ENCODE measurements around the gene RAB11FIP4. TPM values are rescaled to one million over a fixed set of nuclear protein-coding genes. Genes with fewer than 3 reads are reported as not detected.

RAB11FIP4 gene
- total RNA-seq, 1 experiment from 2014 or later: 48.8 TPM

GRCh38 chr17:31398381-31399311 is 7.2 kb downstream of the RAB11FIP4 start:
- in situ Hi-C loops (cut with HindIII; ENCODE audit: low pct_unique_long_range_greater_than_20kb, low sequenced_read_pairs): no loop called here
- DNase-seq (ENCODE audit: low read depth, low spot score): no peak

GRCh38 chr17:31400481-31400950 is 9.0 kb downstream of the RAB11FIP4 start:
- in situ Hi-C loops (cut with HindIII; ENCODE audit: low pct_unique_long_range_greater_than_20kb, low sequenced_read_pairs): no loop called here
- no peak for DNase-seq (ENCODE audit: low read depth, low spot score)

- in situ Hi-C loops (cut with HindIII; ENCODE audit: low pct_unique_long_range_greater_than_20kb, low sequenced_read_pairs): no loop called here
- DNase-seq (ENCODE audit: low read depth, low spot score): no peak
These were observed 10.2 kb downstream of the RAB11FIP4 start for GRCh38 chr17:31401456-31402254.

GRCh38 chr17:31404028-31404949 is 12.8 kb downstream of the RAB11FIP4 start:
- in situ Hi-C loops (cut with HindIII; ENCODE audit: low pct_unique_long_range_greater_than_20kb, low sequenced_read_pairs): no loop called here
- no peak for DNase-seq (ENCODE audit: low read depth, low spot score)

DNA sequence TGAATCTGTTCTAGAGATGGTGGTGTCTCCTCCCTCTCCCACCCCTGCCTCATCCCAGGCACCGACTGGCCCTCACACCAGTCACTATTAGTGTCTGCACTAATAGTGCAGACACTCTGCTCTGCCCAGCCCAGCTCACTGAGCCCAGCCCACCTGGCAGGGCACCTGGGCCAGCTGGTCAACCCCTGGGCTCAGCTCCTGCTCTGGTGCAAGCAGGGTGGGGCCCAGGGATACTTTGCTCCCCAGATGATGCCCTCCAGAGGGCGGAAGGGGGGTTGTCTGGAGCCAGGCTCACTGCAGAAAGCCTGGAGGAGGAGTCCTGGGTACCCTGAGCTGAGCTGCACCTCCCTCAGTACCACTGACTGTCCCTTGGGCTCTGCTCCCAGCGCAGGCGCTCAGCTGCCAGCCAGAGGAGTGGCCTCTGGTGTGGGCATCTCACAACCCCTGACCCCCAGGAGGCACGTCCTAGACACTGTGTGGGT is 14.5 kb downstream of the RAB11FIP4 start:
- in situ Hi-C loops (cut with HindIII; ENCODE audit: low pct_unique_long_range_greater_than_20kb, low sequenced_read_pairs): no loop called here
- no peak for DNase-seq (ENCODE audit: low read depth, low spot score)

- in situ Hi-C loops (cut with HindIII; ENCODE audit: low pct_unique_long_range_greater_than_20kb, low sequenced_read_pairs): no loop called here
- DNase-seq (ENCODE audit: low read depth, low spot score): no peak
These were observed 17.1 kb downstream of the RAB11FIP4 start for GRCh38 chr17:31408586-31408985.

DNA sequence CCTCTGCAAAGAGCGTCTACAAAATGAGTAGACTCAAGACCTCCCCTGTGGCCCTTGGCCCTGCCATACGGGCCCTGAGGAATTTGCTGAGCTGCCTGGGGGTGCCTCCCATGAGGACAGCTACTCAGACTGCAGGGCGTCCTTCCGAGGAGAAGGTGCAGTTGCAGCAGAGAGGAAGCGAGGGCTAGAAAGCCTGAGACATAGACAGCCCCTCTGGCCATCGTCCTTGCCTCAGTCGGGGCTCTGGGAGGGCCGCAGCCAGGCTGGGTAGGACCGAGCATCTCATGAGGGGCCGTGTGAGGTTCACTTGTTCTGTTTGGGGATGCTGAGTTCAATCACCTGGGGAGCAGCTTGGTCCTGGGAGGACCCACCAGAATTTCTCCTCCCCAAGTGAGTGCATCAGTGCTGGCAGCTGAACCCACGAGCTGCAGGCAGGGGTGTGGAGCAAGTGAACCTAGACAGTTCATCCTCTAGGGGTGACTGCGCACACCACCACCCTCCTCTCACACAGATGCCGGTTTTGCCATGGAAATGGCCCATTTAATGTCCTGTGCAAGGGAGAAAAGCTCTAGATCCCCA is 20.3 kb downstream of the RAB11FIP4 start:
- in situ Hi-C loops (cut with HindIII; ENCODE audit: low pct_unique_long_range_greater_than_20kb, low sequenced_read_pairs): no loop called here
- no peak for DNase-seq (ENCODE audit: low read depth, low spot score)

DNA sequence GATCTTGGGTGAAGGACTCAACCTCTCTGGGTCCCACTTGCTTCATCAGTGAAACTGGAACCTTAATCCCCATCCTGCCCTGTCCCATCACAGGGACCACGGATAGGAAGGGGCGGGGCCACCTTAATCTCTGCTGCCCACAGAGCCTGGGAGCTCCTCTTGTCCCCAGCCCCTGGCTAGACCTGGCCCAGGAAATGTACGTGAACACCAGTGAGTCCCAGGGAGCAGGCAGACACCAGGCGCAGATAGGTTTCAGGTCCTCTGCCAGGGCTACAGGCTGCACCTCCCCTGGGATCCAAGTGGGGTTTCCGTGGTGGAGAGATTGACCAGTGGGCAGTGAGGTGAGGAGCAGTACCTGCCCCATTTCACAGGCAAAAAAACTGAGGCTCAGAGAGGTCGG is 21.0 kb downstream of the RAB11FIP4 start:
- in situ Hi-C loops (cut with HindIII; ENCODE audit: low pct_unique_long_range_greater_than_20kb, low sequenced_read_pairs): no loop called here
- no peak for DNase-seq (ENCODE audit: low read depth, low spot score)

- DNase-seq (ENCODE audit: low read depth, low spot score): no peak
- in situ Hi-C loops (cut with HindIII; ENCODE audit: low pct_unique_long_range_greater_than_20kb, low sequenced_read_pairs): no loop called here
These were observed 21.8 kb downstream of the RAB11FIP4 start for GRCh38 chr17:31413081-31413799.

- in situ Hi-C loops (cut with HindIII; ENCODE audit: low pct_unique_long_range_greater_than_20kb, low sequenced_read_pairs): no loop called here
- DNase-seq (ENCODE audit: low read depth, low spot score): peak; percentile 95
These were observed 22.5 kb downstream of the RAB11FIP4 start for GRCh38 chr17:31413874-31414549.

- no peak for DNase-seq (ENCODE audit: low read depth, low spot score)
- in situ Hi-C loops (cut with HindIII; ENCODE audit: low pct_unique_long_range_greater_than_20kb, low sequenced_read_pairs): no loop called here
These were observed 23.1 kb downstream of the RAB11FIP4 start for GRCh38 chr17:31414550-31414918.

GRCh38 chr17:31415004-31415454 is 23.6 kb downstream of the RAB11FIP4 start:
- peak; percentile 31 for DNase-seq (ENCODE audit: low read depth, low spot score)
- in situ Hi-C loops (cut with HindIII; ENCODE audit: low pct_unique_long_range_greater_than_20kb, low sequenced_read_pairs): no loop called here

DNA sequence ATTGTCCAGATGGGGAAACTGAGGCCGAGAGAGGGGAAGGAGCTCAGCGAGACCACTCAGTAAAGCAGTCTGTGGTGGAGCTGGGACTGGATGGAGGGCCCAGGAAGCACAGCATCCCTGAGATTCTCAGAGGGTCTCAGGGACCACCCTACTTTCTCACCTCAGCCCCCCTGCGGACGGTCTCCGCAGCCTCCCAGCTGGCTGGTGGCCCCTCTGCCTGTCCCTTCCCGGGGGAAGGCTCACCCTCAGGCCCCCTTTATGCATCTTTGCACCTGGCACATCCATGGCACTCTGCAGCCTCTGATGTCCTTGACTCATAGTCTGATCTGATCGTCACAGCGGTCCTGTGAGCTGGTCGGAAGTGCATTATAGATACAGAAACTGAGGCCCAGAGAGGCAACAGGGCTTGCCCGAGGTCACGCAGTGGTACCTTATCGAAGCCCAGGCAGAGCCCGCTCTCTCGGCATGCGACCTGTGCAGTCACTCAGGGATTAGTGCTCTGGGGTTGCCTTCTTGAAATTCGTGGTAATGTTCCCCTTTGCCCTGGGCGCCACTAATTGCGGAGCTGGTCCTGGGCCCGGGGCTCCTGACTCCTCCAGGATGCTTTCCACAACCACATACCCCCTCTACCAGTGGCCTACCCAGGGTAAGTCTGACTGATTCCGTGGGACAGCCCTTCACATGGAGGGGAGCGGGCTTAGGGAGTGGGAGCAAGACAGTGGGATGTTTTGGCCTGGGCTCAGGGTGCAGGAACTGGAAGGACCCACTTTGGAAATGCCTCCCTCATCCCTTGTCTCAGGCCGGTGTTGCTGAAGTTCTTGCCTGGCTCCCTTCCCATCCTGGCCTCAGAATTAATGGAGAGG is 24.4 kb downstream of the RAB11FIP4 start:
- DNase-seq (ENCODE audit: low read depth, low spot score): no peak
- in situ Hi-C loops (cut with HindIII; ENCODE audit: low pct_unique_long_range_greater_than_20kb, low sequenced_read_pairs): no loop called here

DNA sequence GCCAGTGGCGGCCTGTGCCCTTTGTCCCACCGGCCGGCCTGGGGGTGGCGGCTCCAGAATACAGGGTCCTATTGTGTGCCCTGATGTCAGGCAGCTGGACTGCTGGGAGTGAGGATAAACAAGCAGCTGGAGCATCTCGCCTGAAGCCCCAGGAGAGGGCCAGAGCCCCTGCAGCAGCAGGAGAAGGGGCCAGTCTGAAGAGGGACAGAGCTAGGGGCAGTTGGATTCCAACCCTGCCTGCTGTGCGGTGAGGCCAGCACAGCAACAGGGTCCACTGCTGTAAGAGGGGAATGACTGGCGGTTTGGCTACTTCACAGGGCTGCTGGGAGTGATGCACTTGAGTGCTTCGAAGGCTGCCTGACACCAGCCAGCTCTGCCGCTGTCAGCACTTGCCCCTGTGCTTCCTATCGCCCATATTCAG is 25.0 kb downstream of the RAB11FIP4 start:
- in situ Hi-C loops (cut with HindIII; ENCODE audit: low pct_unique_long_range_greater_than_20kb, low sequenced_read_pairs): no loop called here

More for the DNA sequence above, 25.0 kb downstream of the RAB11FIP4 start:
- DNase-seq (ENCODE audit: low read depth, low spot score): peak; percentile 52
